HG03457 (cell line): ENCODE measurements around the gene COG1.
A peak's percentile ranks its signal among the peaks of the same experiment; 100 is the strongest.

Experiments used
- ATAC-seq: cut with Tn5 transposase; IDR thresholded peaks from one replicate; pipeline ENCODE4 v1.9.1; 2021; ENCODE audit warnings: moderate number of reproducible peaks; ENCODE audit not compliant: unreplicated experiment

COG1 gene

DNA sequence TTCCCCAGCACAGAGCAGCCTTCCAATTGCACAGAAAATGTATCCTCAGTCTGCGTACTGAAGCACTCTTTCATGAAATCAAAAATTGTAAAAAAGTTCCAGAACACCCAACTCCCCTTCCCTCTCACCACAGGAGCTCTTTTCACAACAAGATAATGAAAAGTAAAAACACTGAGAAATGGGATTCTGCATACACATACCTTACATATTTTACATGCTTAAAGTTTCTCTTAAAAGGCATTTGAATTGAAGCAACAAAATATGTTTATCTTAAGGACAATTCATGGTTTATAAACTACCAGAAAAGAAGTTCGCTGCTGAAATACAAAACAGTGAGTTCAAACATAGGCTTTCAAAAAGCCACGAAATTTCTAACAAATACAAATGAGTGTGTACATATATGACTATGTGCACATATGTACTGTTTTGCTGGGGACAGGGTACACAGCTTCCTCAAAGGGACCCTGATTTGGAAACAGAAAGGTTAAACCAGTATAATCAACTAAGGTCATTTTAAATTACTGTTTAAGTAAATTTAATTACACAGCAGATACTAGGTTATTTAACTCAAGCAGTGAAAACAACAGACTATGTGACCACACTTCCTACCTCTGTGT, 33.8 kb downstream of the COG1 start:
- ATAC-seq, result no peak

DNA sequence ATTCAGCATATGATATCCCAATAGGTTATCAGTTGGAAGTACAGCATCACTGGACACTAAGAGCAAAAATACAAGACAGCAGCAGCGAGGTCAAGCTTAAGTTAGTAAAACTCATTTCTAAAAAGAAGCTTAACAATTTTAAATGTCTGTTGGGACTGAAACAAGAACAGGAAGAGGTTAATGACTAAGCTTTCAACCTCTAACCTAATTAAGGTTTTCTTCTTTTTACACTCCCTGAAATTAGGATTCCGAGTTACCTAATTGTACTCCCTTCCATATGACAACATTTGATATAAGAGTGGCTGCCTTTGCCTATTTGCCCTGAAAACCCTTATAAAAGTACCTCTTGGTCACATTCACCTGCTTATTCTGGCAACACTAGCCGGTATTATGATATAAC, 34.5 kb downstream of the COG1 start:
- no peak for ATAC-seq

DNA sequence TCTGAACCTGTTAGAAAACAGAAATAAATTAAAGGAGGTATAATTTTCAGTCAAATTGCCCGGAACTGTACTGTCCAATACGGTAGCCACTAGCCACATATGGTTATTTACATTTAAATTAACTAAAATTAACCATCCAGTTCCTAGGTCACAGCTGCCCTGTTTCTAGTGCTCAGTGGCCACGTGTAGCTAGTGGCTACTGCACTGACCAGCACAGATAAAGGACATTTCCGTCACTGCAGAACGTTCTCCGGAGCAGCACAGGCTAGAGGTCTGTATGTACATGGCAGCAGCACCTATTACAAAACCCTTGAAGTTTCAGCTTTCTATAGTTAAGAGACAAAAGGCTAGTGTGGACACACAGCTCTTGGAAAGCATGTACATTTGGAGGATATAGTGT, 35.1 kb downstream of the COG1 start:
- no peak for ATAC-seq

DNA sequence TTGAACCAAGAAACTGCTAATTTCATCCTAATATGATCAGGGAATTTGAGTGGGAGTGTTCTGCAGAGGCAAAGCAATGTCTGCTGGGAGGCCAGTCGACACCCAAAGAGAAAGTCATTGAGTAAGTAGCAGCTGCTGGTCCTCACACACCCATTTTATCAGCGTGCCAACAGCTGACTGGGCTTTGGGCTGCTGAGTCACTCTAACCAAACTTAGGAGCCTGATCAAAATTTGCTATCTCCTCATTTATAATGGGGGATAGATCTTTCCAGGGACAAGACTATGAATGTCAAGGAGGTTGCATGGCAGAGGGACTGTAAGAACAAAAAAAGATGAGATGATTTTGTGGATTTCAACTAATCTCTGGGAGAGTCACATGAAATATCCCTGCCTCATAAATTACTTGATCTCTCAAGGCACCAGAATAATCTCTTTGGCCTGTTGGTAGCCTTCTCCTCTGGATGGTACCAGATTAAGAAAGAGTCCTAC, 35.9 kb downstream of the COG1 start:
- no peak for ATAC-seq

DNA sequence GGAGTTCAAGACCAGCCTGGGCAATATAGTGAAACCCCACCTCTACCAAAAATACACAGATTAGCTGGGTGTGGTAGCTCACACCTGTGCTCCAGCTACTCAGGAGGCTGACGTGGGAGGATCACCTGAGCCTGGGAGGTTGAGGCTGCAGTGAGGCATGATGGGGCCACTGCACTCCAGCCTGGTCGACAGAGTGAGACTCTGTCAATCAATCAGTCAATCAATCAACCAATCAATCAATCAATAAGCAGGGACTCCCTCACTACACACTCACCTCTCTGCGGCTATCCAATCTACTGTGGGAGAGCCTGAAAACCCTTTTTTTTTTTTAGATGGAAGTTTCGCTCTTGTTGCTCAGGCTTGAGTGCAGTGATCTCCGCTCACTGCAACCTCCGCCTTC, 37.2 kb downstream of the COG1 start:
- no peak for ATAC-seq

DNA sequence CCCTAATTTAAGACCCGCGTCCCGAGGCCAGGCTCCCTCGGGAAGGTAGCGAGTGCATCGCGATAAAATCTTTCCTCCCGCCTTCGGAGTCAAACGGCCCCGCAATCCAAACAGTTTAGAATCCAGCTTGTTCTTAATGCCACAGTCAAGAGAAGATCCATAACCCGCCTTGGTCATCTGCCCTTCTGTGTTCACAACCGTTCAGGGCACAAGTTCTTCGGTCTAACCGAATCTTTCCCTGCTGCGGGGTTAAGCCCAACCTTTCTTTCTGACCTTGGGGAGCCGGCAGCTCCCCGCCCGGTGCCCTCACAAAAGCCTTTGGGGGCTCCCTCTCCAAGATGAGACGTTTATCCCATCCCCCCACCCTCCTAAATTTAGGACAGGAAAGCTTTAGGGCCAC, 38.5 kb downstream of the COG1 start:
- no peak for ATAC-seq

DNA sequence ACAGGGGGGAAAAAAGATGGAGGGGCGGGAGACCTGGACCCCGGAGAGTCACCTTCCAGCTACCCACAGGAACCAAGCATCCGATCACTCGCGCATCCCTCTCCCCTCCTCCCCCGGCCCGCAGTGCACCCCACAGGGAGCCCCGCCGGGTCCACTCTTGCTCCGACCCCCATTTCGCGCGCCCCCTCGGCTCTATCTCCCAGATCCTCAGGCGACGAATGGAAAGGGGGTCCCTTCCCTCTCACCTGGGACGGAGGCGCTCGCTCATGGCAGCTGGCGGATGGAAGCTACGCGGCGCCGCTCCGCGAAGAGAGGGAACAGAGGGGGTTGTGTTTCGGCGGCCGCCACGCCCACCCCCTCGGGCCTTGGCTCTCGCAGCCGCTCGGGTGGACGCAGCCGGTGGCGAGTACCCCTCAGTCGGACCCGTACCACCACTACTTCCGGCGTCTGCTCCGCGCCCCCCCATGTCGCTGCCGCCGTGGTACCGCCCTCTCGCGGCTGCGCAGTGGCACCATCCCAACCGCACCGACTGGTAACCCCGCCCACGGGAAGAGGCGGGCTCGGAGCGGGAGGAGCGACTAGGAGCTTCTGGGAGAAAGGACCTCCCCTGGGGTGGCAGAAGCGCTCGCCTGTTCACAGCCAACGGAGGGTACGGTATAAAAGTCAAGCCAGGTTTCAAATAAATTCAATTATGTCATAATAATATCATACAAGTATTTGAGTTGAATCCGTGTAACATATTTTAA, 39.2 kb downstream of the COG1 start:
- peak; percentile 59 for ATAC-seq

DNA sequence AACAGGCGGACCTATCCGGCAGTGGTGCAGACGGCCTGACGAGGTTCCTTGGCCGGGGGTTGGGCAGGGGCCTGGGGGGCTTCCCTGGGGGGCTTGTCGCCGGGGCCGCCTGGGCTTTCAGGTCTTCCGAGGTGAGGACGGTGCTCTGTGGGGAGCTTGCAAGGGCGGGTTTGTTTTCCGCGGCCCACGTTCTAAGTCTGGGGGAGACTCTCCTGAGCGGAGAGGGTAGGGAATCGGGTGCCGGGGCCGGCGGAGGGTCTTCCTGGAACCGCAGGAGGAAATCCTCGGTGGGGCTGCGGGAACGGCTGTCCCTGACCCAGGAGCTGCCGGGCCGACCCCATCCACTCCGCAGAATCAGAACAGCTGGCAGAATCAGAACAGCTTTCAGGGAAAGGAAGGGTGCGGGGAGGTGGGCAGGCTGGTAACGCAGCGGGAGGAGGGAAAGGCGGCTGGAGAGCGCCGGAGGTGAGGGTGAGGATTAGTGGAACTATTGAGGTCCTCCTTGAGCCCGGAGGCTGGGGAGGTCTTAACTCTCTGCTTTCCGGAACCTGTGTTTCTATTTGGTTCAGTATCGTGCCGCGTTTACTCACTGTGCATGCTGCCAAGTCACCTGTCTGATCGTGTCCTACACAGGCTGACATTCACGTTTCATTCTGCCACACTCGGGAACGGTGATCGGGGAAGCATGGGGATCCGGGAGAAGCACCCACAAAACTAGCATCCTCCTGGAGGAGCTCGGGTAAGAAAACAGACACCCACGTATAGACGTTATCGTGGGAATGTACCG, 39.9 kb downstream of the COG1 start:
- ATAC-seq, result peak; percentile 19

DNA sequence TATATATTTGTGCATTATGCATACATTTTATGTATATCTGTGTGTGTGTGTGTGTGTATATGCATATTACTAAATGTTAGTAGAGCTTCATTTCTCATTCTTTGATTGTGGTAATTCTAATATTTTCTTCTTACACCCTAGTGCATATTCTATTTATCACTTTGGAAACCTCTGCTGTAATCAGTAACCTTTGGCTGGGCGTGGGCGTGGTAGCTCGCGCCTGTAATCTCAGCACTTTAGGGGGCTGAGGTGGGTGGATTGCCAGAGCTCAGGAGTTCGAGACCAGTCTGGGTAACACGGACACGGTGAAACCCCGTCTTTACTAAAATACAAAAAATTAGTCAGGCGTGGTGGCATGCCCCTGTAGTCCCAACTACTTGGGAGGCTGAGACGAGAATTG, 41.9 kb downstream of the COG1 start:
- ATAC-seq, result no peak

DNA sequence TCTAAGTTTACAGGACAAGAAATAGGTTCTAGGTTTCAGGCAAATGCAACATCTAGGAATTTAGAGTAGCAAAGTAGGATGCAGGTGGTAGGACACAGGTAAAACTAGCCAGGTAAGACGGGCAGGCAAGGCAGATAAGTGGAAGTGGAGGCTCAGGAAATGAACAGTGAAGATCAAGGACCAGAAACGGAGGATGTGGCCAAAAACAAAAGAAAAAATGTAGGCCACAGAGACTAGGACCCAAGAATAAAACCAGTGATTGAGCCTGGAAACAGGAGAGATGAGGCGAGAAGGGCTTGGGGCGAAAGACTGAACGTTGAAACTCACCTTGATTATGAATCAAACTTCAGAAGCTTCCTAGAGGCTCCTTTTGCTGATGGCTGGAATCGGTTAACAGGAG, 44.9 kb downstream of the COG1 start:
- no peak for ATAC-seq

DNA sequence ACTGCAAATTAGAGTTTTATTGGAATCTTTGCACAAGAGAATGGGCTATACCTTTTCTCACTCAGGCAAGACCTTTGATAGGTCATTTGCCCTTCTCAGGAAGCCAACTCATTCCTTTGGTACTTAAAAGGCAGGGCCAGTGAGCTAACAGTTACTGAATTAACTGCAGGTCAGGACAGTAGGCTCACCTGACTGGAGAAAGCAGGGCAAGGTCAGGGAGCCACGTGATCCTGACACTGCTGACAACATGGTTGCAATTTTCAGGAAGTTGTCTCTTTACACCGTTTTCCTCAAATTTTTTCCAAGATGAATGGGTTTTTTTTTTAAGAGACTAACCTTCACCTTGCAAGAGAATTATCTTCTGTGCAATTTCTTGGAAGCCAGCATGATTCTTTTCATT, 47.7 kb downstream of the COG1 start:
- ATAC-seq, result no peak

DNA sequence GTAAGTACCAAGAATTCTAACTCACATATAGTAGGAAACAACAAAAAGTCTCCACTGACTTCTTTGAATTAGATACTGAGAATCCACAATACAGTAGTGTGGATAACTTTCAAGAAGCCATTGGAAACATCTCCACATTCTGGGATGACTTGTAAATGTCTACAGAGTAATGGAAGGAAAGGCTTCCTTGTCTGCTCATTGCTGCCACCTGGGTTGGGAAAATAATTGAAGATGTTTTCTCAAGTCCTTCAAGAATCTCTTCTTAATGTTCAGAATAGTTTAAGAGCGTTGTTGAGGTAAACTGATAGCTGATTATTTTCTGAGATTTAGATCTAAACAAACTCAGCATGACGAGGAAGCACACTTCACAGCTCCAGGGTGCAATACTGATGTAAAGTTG, 54.9 kb downstream of the COG1 start:
- no peak for ATAC-seq

DNA sequence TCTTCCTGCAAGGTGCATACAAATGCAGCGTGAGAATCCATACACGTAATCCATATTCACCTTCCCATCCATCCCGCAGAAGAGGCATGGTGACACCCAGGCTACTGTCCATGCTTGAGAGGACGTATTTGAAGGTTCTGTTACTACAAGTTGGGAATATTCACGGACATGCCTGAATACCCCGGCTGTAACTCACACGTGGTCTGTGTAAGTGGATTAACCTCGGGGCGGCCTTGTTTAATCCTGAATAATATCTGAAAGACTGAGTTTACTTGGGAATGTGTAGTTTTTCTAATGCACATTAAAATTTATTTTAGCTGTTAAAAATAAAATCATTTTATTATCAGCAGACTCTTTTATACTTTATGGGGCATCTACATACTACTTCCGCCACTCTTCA, 55.7 kb downstream of the COG1 start:
- ATAC-seq, result no peak

DNA sequence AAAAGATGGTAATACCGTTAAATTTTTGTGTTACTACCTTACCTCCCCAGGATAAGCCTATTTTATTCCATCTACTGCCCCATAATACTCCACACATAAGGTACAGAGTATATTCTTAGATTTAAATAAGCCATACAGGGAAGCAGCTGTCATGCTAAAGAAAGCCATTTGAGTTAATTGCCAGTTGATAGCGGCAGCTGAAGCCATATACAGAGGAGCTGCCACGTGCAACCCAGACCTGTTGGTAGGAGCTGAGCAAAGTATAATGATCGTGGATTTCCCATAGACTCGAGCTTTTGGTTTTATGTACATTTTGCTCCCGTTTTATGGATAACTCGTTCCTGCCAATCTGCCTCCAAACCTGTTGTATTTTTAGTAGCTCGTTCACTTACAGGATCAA, 56.8 kb downstream of the COG1 start:
- no peak for ATAC-seq

DNA sequence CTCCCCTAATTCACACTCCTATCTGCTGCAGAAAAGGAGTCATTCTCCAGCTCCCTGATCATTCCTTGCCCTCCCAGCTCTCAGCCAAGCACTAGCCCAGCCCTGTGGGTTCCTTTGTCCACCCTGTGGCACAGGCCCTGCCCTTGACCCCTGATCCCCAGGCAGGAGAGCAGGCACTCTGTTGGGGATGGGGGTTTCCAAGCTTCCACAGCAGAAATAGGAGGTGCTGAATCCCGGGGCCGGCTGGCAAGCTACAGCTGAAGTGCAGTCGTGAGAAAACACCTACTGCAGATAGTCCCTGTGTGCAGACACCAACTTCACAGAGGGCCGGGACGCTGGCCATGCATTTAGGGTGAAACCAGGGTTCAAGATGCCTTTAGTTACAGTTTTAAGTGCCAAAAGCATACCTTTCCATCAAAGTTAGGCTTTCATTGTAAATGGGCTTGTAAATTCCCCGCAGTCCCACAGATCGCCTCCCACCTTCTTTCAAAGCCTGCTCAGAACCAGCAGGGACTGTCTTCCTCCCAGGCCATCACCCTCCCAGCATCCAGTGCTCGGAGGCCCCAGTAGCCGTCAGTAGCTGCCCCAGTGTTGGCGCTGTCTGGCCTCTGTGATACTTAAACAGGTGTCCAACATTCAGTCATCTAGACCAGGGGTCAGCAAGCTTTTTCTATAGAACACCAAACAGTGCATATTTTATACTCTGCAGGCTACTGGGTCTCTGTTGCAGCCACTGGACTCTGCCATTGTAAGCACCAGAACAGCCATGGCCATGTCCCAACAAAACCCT, 58.2 kb downstream of the COG1 start:
- ATAC-seq, result no peak

DNA sequence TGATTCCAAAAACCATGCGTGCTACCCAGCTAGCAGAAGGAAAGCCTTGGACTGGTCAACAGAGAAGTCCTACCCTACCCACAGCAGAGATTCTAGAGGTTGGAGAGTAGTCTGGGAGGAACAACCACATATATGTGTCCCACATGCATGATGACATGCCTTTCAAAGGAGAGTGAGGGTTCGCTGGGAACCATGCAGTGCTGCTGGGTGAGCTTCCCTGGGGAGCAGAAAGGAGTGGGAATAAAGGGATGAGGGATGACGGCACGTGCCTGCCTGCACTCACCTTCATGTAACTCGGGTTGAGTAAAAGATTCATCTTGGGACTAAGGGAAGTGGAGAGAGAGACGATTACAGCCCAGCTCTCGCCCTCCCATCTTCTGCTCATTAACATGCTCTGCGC, 59.0 kb downstream of the COG1 start:
- no peak for ATAC-seq

DNA sequence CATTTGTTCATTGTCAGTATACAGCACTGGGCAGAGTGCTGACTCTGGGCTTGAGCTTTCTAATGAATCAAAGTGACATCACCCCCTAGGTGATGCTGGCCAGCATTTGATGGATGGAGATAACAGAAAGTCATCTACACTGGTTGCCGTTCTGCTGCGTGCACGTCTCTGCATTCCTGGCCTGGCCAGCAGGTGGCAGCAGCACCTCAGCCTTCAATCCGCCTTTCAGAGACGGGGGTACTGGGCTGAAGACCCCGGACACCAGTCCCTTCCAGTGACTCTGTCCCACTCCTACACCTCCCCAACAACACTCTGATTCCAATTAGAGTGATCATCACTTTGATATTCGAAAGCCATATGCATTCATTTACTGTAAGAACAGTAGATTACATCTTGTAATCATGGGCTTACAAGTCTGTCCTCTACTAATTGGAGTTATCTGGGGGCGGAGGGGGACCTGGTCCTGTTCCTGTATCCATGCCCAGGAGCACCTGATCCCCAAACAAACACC, 62.9 kb downstream of the COG1 start:
- ATAC-seq, result no peak

DNA sequence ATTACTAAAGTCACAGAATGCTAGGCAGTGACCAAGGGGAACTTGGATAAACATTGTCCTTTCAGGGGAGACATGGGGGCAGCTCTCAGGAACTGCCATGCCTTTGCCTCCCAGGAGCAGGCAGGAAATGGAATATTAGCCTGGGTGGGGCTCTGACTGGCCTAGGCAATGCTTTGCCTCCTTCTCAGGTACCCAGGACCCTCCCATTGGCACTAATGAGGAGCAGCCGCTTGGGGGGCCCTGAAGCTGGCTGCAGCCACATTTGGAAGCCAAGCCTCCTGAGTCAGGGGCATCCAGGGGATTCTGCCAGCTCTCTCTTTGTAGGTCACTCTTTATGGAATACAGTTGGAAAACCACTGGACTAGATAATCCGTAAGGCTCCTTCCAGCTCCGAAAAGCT, 63.4 kb downstream of the COG1 start:
- no peak for ATAC-seq

DNA sequence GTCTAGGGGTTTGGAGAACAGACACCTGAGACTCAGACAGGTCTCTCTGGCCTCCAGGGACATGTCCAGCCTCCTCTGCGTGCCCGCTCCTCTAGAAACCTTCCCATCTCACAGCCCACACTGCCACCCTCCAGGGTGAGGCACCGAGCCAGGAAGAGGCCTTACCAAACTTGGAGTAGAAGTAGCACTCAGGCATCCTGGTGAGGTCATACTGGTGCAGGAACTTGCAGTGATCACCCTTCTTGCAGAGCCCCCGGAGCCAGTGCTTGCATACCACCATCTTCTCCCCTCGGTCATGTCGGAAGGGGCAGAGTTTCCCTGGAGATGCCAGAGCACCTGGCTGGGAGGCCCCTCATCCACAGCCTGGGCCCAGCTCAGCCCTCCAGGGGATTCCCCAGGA, 64.7 kb downstream of the COG1 start:
- no peak for ATAC-seq
